Tibial nerve (tissue), 4 donors: ENCODE data around the gene TMEM14A.

Source experiments
- EP300 ChIP-seq, 2 donors: sonication (generic); formaldehyde crosslinking; IDR thresholded peaks; one replicate each; pipeline ENCODE4 v1.6.1; 2017; ENCODE audit warnings: antibody characterized with exemption in 2 of 2, mild to moderate bottlenecking in 1 of 2
- POLR2A ChIP-seq, 2 donors: fragments of 450-650 bp; IDR thresholded peaks; one replicate each; pipeline ENCODE4 v1.6.1; 2017; ENCODE audit warnings: antibody characterized with exemption in 2 of 2, mild to moderate bottlenecking in 2 of 2, moderate library complexity in 2 of 2
- TF ChIP-seq, protein P1 (sequence below), 5 experiments: fragments of 200-600 bp in 3 of 5; fragments of 450-650 bp in 2 of 5; sonication (generic) in 3 of 5; IDR thresholded peaks; one replicate each; pipeline ENCODE4 v1.5.1; 2016 to 2019; ENCODE audit warnings: antibody characterized with exemption in 5 of 5, mild to moderate bottlenecking in 3 of 5, moderate library complexity in 2 of 5

DNA sequence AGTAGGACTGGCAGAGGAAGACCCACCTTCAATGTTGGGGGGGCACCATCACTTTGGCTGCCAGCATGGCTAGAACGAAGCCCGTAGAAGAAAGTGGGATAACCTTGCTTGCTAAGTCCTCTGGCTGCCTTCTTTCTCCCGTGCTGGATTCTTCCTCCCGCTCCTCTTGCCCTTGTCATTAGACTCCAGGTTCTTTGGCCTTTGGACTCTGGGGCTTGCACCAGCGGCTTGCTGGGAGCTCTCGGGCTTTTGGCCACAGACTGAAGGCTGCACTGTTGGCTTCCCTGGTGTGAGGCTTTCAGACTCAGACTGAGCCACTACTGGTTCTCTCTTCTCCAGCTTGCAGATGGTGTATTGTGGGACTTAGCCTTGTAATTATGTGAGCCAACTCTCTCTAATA, 64.2 kb downstream of the TMEM14A start:
- TF ChIP-seq, protein P1, sequence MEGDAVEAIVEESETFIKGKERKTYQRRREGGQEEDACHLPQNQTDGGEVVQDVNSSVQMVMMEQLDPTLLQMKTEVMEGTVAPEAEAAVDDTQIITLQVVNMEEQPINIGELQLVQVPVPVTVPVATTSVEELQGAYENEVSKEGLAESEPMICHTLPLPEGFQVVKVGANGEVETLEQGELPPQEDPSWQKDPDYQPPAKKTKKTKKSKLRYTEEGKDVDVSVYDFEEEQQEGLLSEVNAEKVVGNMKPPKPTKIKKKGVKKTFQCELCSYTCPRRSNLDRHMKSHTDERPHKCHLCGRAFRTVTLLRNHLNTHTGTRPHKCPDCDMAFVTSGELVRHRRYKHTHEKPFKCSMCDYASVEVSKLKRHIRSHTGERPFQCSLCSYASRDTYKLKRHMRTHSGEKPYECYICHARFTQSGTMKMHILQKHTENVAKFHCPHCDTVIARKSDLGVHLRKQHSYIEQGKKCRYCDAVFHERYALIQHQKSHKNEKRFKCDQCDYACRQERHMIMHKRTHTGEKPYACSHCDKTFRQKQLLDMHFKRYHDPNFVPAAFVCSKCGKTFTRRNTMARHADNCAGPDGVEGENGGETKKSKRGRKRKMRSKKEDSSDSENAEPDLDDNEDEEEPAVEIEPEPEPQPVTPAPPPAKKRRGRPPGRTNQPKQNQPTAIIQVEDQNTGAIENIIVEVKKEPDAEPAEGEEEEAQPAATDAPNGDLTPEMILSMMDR (IDR thresholded peaks at IDR 0.05) = no peak
- TF ChIP-seq POLR2A (IDR thresholded peaks at IDR 0.05) (no peak), EP300 (IDR thresholded peaks at IDR 0.05) (no peak)
